Fibroblast of skin of scalp (primary cell): ENCODE data around the gene SLX9.

ENCODE experiments used
- DNase-seq: peaks from one replicate; pipeline ENCODE4 v3.0.0-alpha.2; 2013

SLX9 gene

DNA sequence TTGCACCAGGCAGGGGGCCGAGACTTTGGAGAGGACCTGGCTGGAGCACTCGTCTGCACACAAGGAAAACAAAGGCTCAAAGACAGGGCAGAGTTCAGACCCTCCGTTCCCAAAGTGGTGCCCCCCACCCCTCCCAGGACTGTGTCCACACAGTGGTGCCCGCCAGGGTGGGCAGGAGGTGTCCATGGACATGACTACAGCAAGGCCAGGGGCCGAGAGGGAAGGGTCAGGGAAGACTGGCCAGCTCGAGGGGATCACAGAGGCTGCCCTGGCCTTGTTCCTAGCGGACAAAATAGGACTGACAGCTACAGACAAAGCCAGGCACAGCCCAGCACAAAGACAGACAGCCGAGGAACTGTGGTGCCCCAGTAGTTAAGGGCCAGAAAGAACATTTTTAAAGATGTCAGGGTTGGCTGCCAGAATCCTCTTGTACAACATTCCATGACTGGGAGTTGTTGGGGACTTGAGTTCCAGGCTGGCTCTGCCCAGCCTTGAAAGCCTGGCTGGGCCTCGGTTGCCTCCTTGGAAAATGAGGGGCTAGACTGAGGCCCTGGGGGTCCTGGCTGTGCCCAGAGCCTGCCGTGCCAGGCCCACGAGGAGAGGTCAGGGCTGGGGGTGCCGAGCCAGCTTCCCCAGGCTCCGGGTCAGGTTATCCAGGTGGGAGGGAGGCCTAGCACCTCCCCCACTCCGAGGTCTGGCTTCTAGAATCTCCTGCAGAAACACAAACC, 63.7 kb downstream of the SLX9 start:
- DNase-seq: no peak

DNA sequence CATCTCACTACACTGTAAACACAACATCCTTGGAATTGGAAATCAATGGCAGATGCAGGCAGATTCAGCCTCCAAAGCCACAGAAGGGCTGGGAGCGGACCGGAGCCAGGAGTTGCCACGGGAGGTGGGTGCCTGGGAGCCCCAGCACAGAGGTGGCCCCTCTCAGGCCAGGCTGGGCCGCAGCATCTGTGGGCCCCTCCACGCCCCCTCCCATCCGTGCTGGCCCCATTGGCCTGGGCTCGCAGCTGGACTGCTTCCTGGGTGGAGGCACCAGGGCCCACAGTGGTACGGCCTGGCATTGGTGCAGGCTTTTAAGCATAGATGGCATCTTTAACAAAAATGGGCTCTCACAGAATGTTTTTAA, 64.2 kb downstream of the SLX9 start:
- no peak for DNase-seq

DNA sequence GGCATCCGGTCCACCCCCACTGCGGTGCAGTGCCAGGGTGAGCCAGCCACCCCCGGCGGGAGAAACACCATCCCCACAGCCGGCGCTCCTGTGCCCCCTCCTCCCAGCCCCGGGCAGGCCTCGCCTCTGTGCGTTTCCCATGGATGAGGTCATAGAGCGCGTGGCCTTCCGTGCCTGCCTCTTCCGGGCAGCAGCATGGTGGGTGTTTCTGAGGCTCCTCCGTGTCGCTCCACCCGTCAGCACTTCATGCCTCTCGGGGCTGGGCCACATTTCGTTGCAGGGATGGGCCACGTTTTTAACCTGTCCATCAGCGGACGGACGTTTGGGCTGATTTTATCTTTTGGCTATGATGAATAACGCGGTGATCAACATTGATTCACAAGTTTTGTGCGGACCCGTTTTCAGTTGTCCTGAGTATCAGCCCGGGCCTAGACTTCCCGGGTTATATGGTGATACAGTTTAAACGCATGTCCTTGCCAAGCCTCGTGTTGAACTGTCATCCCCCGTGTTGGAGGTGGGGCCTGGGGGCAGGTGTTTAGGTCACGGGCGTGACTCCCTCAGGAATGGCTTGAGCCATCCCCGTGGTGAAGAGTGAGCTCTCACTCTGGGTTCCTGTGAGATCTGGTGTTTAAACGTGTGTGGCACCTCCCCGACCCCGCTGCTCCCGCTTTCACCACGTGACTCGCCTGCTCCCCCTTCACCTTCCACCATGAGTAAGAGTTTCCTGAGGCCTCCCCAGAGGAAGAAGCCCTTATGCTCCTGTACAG, 64.8 kb downstream of the SLX9 start:
- no peak for DNase-seq

DNA sequence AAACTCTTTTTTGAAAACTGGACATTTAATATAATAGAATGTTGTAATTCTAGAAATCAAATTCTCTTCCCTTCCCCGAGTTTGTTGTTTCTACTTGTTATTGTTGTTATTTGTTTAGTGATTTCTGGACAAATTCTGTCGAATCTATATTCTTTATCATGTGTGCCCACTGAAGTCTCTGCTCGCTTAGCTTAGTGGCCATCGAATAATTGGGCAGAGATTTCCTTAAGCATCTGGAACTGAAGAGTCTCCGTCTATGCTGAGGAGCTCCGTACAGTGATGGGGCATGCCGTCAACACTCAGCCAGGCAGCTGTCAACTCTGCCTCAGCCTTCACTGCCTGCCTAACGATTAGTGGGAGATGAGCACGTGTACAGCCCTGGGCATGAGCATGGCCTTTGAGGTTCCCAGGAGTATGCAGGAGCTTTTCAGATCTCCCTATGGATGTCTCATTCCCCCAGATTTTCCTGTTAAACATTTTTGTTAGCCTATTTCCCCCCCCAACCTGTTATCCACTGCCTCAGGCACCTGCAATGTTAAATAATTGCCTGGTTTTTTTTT, 66.8 kb downstream of the SLX9 start:
- DNase-seq: no peak

DNA sequence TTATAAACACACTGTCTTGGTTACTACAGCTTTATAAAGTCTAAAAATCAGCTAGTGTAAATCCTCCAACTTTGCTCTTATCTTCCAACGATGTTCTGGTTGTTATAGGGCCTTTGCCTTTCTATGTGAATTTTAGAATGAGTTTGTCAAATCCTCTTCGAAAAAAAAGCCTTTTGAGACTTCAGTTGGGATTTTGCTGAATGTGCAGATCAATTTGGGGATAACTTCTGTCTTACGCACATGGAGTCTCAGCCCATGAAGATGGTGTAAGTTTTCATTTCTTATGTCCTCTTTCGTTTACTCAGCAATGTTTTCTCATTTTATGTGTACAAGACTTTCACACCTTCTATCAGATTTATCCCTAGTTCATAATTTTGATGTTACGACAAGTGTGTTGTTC, 69.8 kb downstream of the SLX9 start:
- DNase-seq: no peak

DNA sequence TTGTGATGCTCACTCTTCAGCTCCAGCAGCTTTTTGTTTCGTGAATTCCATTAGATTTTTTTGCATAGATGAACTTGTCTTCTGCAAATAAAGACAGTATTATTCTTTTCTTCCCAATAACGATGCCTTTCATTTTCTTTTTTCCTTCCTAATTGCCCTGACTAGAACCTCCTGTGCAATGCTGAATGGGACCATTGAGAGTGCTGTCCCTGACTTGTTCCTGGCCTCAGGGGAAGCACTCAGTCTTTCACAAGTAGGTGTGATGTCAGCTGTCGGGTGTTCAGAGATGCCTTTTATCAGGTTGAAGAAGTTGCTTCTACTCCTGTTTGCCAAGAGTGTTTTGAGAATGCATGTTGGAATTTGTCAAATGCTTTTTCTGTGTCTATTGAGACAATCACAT, 70.3 kb downstream of the SLX9 start:
- no peak for DNase-seq

DNA sequence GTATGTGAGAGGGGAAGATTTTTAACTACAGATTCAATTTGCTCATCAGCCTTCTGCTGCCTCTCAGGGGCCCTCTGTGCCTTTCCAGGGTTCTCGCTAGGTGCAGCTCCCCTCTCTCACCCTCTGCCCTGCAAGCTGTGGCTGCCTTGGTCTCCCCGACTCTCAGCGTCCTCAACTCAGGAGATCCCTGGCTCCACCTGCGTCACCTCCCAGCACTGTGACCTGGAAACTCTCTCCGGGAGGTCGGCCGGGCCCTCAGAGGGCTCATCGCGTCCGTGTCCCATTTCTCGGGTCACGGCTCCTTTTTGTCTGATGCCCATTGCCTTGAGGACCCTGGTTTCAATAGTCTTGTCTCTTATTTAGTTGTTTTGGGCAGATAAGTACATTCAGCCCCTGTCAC, 71.0 kb downstream of the SLX9 start:
- DNase-seq: no peak

DNA sequence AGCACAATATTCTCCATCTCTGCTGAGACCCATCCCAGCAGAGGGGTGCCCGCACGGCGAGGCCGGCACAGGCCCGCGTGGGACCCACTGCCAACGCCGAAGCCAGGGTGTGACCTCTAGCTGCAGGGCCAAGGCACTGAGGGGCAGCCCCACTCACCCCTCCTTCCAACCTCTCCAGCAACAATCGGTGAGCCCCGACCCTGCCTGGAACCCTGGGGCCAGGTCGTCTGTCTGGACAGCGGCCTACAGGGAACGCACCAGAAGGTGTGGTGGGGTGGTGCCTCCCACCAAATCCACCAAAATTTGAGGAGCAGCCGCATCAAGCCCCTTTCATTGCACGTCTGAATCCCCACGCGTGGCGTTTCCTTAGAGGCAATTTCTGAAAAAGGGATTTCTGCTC, 71.6 kb downstream of the SLX9 start:
- no peak for DNase-seq

DNA sequence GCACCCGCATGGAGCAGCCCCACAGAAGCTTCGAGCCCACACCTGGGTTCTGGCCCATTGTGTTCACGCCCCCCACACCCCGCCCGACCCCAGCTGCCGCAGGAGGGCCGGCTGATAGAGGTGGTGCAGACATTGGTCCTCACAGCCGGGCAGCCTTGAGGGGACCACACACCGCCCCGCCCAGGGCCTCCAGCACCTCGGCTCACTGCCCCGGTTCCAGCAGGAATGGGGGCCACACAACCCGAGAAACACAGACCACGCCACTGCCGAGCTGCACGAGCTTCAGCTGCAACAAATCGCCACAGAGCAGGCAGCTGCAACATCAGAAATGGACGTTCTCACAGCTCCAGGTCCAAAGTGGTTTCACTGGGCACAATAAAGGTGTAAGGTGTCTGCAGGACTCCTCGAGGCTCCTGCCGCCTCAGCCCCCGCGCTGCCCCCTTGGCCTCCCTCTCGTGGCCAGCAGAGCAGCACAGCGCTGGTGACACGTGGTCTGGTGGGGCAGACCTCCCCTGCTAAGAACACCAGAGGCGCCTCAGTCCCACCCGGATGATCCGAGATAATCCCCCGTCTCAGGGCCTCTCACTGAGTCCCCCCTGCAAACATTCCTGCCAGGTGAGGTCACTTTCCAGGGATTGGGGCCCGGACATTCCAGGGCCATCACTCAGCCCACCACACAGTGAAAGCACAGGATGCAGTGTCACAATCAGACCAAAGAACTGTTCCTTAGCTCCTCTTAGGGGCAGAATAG, 72.3 kb downstream of the SLX9 start:
- DNase-seq: peak; percentile 97

DNA sequence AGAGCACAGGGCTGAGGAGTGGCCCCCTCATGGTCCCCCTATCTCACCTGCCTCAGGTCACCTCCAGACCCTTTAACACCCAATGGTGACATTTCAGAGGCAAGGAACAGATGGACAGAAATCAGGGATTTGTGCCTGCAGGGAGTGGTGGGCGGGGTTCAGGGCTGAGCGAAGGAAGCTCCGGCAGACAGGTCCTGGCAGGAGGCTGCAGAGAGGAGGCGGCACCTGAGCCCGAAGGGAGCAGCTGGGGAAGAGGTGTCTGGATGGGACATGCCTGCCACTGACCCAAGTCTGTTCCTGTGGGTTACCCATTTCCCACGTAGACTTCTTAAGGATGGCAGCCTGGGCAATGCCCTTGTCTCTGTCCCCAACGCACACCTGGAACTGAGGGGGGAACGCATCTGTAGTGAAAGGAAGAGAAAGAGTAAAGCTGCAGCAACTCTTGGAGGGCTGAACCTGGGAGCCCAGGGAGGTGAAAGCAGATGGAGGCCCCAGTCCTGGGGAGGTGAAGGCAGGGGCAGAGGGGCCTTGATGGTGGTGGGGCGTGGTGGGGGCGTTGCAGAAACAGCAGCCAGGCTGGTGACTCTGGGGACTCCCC, 72.9 kb downstream of the SLX9 start:
- DNase-seq: no peak

DNA sequence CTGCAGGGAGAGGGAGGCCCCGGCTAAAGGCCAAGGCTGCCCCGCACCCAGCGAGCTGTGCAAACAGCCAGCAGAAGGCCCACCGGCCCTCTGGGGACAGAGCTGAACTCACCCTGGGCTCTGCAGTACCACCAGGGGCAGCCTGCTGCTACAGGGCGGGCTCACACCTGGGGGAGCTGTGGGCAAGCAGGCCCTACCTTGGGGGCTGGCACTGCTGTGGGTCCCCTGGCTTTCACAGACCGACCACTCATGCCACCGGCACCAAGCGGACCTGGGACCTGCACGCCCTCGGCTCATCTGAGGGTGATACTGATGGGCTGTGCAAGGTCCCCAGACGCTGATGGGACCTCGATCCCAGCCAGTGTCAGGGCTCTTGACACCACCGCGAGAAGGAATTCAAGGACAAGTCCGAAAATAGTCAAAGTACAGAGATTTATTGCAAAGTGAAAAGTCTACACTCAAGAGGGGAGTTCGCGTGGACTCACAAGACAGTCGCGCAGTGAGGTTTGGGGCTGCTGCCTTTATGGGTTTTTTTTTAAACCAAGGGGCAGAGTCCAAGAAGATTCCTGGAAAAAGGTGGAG, 73.5 kb downstream of the SLX9 start:
- no peak for DNase-seq

DNA sequence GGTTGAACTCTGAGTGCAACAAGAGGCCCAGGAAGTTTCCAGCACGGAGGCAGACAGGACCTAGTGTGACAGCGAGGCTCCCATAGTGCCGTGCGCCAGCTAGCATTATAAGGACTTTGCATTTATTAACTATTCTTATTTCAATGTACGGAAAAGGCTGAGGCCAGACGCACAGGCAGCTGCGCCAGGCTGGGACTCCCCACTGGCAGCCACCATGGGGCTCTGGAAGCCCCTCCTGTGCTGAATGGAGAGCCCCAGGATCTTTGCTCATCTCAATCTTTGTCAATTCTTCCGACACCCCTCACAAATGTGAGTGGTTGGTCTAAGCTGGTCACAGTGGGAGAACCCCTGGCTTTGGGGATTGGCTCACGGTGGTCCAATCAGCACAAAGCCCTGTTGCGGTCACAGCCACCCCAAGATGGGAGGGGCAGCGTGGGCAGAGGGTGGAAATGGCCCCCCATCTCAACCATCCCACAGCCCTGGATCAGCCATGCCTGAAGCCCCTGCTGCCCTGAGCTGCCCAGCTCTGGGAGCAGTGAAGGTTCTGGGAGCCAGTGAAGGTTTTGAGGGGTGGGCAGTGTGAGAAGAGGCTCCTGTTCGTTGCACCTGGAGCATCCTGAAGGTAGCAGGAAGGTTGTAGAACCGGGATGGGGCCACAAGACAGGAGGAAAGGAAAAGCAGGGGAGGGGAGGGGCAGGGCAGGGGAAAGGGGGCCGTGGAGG, 75.1 kb downstream of the SLX9 start:
- DNase-seq: no peak

DNA sequence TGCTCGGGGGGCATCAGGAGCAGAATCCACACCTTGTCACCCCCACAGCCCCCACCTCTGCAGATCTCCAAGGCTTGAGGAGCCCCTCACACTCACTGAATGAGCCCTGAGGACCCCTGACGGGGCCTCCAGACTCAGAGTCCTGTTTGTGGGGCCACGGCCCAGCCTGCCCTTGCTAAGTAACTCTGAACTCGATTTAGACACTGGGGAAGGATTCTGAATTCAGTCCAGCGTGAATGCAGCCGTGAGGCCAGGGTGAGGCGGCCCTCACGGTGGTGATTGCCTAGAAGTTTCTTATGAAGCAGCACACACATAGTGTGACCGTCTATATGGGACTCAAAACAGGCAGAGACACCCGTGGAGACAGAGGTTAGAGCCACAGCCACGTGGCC, 75.6 kb downstream of the SLX9 start:
- DNase-seq: no peak

DNA sequence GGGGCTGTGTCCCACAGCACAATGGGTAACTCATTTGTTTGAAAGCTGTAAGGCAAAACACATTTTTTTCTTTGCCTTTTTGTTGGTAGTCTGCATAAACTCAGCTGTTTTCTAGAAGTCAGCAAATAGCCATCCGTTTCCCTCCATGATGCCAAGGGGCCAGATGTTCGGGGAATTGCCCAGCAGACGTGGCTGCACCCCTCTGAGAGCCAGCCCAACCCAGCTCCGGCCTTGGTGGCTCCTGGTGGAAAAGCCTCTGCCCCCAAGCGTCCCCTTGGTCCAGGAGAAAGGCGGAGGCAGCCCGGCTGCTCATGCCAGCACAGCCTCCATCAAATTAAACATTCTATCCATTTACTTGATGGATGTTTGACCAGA, 76.2 kb downstream of the SLX9 start:
- no peak for DNase-seq

DNA sequence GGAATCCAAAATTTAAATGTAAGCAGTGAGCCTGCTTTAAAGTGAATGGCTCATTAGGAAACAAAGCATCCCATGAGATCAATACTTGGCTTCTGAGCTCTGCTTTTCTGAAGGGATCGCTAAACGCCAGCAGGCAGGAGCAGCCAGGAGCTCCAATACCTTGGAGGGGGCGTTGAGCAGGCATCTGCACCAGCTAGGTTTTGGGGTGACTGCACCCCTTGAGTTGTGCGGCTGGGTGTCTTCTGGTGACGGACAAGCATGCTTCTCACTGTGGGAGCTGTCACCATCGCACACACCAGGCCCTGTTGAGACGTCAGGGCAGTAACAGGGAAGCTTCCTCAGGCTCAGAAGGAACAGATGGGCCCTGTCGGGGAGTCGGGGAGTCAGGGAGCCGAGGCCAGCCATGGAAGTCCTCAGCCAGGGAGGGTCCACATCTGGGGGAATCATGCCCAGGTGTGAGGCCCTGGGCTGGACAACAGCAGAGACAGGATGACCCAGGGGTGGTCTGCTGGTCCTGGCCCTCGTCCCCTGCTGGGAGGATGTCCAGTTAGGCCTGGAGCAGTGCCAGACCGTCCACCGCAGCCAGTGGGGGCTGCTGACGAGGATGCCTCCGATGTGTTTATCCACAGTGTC, 76.7 kb downstream of the SLX9 start:
- DNase-seq: no peak

DNA sequence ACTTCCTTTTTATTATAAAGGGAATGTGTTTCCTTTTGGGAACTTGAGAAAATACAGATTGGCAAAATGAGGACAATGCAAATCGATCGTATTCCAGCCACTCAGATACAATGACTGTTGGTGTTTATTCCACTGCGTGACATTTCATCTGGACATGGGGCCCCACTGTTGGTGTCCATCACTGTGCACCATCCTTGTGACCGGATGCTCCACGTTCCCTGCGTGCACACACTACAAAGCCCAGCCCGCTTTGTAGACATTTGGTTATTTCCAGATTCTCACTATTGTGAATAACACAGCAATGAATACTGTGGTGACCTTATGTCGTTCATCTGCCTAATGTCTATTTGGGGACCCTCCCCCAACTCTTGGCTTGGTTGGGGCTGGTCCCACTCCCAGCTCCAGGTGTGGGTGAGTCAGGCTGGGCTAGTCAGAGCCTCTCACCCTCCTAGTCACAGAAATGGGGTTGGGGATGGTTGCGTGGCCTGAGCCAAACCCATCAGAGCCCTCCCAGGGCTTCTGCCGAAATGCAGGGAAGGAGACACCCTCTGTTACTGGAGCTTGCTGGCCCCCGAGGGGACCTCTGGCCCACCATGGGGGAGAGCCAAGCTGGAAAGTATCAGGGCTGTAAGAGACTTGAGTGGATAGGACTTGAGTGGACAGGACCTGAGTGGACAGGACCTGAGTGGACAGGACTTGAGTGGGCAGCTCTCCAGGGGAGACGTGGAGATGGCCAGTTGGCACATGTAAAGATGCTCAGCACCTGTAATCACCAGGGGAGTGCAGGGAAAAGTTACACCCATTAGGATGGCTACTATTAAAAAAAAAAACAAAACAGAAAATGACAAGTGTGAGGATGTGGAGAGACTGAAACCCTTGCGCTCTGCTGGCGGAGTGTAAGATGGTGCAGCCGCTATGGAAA, 77.5 kb downstream of the SLX9 start:
- no peak for DNase-seq

DNA sequence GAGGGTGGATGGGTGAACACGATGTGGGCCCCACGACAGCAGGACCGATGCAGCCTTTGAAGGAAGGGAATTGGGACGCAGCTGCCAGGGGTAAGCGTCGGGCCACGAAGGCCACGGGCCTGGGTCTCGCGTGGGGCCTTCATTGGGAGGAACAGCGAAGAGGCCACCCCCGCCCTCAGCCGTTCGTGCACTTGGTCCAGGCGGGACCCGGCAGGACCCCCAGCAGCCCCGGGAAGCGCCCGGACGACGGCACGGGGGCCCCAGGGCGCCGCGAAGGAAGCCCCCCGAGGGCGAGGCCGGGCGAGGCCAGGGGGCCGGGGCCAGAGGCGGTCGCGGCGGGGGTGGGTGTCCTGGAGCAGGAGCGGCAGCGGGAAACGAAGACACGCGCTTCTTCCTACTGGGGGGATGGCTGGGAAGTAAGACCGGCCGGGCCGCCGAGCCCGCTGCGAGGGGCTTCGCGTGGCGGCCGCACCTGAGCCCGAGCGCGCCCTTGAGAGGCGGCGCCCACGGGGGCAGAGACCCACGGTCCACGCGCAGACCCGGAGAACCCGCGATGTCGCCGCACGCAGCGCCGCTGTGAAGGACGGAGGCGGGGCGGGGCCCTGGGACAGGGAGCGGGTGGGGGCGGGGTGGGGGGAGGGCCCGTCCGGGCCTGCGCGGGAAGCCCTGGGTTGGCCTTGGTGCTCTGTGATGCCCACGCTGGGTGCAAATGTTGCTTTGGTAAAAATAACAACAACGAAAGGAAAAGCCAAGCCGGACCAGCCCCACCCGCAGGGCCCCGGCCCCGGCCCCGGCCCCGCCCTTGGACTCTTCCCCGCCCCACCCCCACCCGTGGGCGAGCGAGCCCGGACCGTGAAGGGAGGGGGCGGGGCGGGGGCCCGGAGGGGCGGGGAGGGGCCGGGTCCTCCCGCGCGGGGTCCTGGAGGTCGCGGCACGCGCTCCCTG, 78.6 kb downstream of the SLX9 start:
- DNase-seq: no peak

DNA sequence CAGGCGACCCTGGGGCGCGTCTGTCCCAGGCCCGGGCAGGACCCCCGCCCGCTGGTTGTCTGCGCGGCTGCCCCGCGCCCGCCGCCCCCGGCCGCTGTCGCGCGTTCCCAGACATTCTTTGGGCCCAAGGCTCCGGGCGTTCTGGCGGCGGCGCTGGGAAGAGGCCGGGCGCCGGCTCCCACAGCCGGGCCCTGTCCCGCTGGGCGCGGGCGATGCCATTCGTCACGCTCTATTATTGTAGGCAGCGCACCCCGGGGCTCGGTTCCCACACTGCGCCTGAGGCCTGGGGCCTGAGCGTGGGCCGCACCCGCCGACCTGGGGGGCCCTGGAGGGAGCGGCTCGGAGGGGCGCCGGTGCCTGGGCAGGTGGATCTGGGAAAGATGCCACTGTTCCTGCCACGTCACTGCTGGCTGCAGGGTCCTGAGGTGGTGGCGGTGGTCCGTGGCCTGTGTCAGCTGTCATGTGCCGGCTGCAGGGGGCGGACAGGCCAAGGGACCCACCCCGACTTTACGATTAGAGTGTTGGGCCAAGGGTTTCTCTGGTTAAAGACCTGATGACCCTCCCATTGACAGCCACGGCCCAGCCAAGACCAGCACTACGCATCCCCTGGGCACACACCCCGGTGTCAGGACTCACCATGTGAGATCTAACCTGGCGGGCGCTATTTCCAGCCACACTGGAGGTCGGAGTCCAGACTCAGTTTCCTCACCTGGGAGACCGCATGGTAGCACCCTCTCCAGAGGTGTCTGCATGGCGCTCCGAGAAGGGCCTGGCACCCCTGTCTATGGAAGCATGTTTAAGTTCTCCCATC, 79.5 kb downstream of the SLX9 start:
- DNase-seq: peak; percentile 47
